ENCODE data around the gene ATP5F1B. TPM values are rescaled to one million over a fixed set of nuclear protein-coding genes. Genes with fewer than 3 reads are reported as not detected.

The ATP5F1B gene
- polyA plus RNA-seq, 1 of the 3 experiments (the other 2 are of a cell fraction): 762 TPM

DNA sequence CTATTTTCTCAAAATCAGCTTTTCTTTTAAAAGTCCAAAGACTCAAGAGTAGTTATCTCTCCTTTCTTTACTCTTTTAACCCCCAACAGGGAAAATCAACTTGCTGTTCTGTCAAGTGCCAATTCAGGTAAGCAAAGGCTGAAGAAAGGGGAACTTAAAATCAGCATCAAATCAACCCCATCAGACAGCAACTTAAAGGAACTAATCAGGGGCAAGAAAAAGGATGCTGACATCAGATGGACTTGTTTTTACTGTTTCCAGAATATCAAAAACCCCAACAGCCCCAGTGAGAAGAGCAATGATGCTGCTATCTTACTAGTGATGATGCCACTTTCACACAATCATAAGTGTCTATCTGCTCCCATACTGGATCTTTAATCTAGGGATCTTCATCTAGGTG, 19.1 kb downstream of the ATP5F1B start:
- Histone ChIP-seq H4K20me1 (ENCODE audit: insufficient read depth) (peaks cover 80% of the 10 kb centered on the region), H3F3A (replicated peaks; ENCODE audit: insufficient read depth) (peaks cover 17% of the 10 kb centered on the region), H3K4me2 (no peak overlapping the region), H3K9me3 (no peaks in the 10 kb centered on the region), H3K9me2 (no peaks in the 10 kb centered on the region), H3K9ac (no peak overlapping the region), H3K4me3 (ENCODE audit: low read depth in 2 of 2, low read length in 1 of 2) (no peak overlapping the region), H3K27ac (ENCODE audit: low read depth in 2 of 2, low read length in 1 of 2) (no peak overlapping the region), H3K36me3 (replicated peaks in 1 of 2; ENCODE audit: control insufficient read depth in 1 of 2, insufficient read depth in 2 of 2, low read length in 1 of 2) (peaks cover 19 to 35% of the 10 kb centered on the region in 2 experiments), H2AFZ (ENCODE audit: low read depth) (no peak overlapping the region), H3K79me2 (ENCODE audit: insufficient read depth) (peaks cover 88% of the 10 kb centered on the region), H3K4me1 (ENCODE audit: control insufficient read depth in 1 of 2, insufficient read depth in 2 of 2, low read depth in 1 of 2, low read length in 1 of 2) (peaks cover 0 to 12% of the 10 kb centered on the region in 2 experiments; a peak in 3 of 4 replicates), H3K27me3 (ENCODE audit: insufficient read depth) (no peaks in the 10 kb centered on the region)
- DNase-seq: no peak
- TF ChIP-seq, protein P1, sequence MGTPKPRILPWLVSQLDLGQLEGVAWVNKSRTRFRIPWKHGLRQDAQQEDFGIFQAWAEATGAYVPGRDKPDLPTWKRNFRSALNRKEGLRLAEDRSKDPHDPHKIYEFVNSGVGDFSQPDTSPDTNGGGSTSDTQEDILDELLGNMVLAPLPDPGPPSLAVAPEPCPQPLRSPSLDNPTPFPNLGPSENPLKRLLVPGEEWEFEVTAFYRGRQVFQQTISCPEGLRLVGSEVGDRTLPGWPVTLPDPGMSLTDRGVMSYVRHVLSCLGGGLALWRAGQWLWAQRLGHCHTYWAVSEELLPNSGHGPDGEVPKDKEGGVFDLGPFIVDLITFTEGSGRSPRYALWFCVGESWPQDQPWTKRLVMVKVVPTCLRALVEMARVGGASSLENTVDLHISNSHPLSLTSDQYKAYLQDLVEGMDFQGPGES (IDR thresholded peaks at IDR 0.05; ENCODE audit: low read depth, low read length): no peak
- TF ChIP-seq EZH2phosphoT487 (IDR thresholded peaks at IDR 0.05; ENCODE audit: borderline replicate concordance, low read depth) (no peak), MEF2A (IDR thresholded peaks at IDR 0.05; ENCODE audit: borderline replicate concordance, low read depth) (no peak), MXI1 (IDR thresholded peaks at IDR 0.05; ENCODE audit: low read depth, low read length) (no peak), FOXM1 (IDR thresholded peaks at IDR 0.05; ENCODE audit: low read depth) (no peak), RXRA (IDR thresholded peaks at IDR 0.05; ENCODE audit: borderline replicate concordance, low read depth) (no peak), CHD2 (IDR thresholded peaks at IDR 0.05; ENCODE audit: low read length, partially characterized antibody) (no peak), EP300 (IDR thresholded peaks at IDR 0.05; ENCODE audit: borderline replicate concordance in 1 of 2, low read depth in 1 of 2, low read length in 1 of 2) (no peak), GABPA (IDR thresholded peaks at IDR 0.05; ENCODE audit: low read depth) (no peak)
- TF ChIP-seq, protein P2, sequence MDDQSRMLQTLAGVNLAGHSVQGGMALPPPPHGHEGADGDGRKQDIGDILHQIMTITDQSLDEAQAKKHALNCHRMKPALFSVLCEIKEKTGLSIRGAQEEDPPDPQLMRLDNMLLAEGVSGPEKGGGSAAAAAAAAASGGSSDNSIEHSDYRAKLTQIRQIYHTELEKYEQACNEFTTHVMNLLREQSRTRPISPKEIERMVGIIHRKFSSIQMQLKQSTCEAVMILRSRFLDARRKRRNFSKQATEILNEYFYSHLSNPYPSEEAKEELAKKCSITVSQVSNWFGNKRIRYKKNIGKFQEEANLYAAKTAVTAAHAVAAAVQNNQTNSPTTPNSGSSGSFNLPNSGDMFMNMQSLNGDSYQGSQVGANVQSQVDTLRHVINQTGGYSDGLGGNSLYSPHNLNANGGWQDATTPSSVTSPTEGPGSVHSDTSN (IDR thresholded peaks at IDR 0.05): no peak
- TF ChIP-seq, protein P3, sequence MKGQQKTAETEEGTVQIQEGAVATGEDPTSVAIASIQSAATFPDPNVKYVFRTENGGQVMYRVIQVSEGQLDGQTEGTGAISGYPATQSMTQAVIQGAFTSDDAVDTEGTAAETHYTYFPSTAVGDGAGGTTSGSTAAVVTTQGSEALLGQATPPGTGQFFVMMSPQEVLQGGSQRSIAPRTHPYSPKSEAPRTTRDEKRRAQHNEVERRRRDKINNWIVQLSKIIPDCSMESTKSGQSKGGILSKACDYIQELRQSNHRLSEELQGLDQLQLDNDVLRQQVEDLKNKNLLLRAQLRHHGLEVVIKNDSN (IDR thresholded peaks at IDR 0.05; ENCODE audit: borderline replicate concordance, low read depth): no peak
- ChIA-PET CTCF (interaction anchor here (0.7 to 3.3 kb wide), 7 partner anchors 9 to 113 kb away, joined by 3 to 26 read pairs (median 4); no protein-coding TSS in a partner anchor), POLR2A (no interaction called here)

DNA sequence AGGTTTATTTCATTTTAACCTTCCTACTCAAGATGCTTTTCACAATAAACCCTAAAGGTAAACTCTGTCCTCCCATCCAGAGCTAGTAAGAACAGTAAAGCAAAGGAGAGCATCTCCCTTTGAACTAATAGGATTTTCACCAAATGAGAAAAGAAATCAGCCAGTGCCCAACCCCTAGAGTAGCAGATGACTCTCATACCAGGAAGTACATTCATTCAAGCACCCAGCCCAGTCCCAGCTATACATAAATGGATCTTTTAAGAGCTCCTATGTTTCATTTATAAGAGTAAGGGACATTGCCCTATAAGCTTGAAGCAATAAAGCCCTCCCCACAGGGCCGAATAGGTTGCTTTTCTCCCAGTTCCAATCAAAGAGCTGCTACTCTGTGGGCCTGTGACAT, 23.2 kb downstream of the ATP5F1B start:
- peaks cover 31 to 64% of the 10 kb centered on the region in 2 experiments for H3K36me3 ChIP-seq (replicated peaks in 1 of 2; ENCODE audit: control insufficient read depth in 1 of 2, insufficient read depth in 2 of 2, low read length in 1 of 2)
- H3K9me2 ChIP-seq: no peaks in the 10 kb centered on the region
- POLR2A ChIA-PET: no interaction called here
- DNase-seq: no peak
- H2AFZ ChIP-seq (ENCODE audit: low read depth): no peak overlapping the region
- H3K4me1 ChIP-seq (ENCODE audit: control insufficient read depth in 1 of 2, insufficient read depth in 2 of 2, low read depth in 1 of 2, low read length in 1 of 2): no peaks in the 10 kb centered on the region
- 91% methylated on average over 1 of the region's 1 CpG for WGBS (ENCODE audit: low lambda C conversion rate)
- peaks cover 4% of the 10 kb centered on the region for H3F3A ChIP-seq (replicated peaks; ENCODE audit: insufficient read depth)
- H3K4me2 ChIP-seq: no peak overlapping the region
- peaks cover 95% of the 10 kb centered on the region for H4K20me1 ChIP-seq (ENCODE audit: insufficient read depth)
- no peaks in the 10 kb centered on the region for H3K9me3 ChIP-seq
- H3K27ac ChIP-seq (ENCODE audit: low read depth in 2 of 2, low read length in 1 of 2): no peak overlapping the region
- no peaks in the 10 kb centered on the region for H3K27me3 ChIP-seq (ENCODE audit: insufficient read depth)
- H3K79me2 ChIP-seq (ENCODE audit: insufficient read depth): peaks cover 100% of the 10 kb centered on the region
- no peak overlapping the region for H3K4me3 ChIP-seq (ENCODE audit: low read depth in 2 of 2, low read length in 1 of 2)
- CTCF ChIA-PET: interaction anchor here (0.8 to 4.8 kb wide), 3 partner anchors 13 to 50 kb away, joined by 4 to 35 read pairs (median 4); no protein-coding TSS in a partner anchor
- H3K9ac ChIP-seq: no peak overlapping the region
- no peak for TF ChIP-seq YY1 (IDR thresholded peaks at IDR 0.05; ENCODE audit: low read depth)
- TF ChIP-seq FOSL2 (IDR thresholded peaks at IDR 0.05; ENCODE audit: borderline replicate concordance, low read depth): no peak
- TF ChIP-seq RFX5 (IDR thresholded peaks at IDR 0.05; ENCODE audit: low read length): no peak
- TF ChIP-seq RCOR1 (IDR thresholded peaks at IDR 0.05; ENCODE audit: low read length): no peak
- TF ChIP-seq TCF12 (IDR thresholded peaks at IDR 0.05): no peak
- TF ChIP-seq FOXM1 (IDR thresholded peaks at IDR 0.05; ENCODE audit: low read depth): no peak
- TF ChIP-seq SIN3A (IDR thresholded peaks at IDR 0.05; ENCODE audit: borderline replicate concordance, low read depth, low read length): no peak
- TF ChIP-seq GABPA (IDR thresholded peaks at IDR 0.05; ENCODE audit: low read depth): no peak
- TF ChIP-seq NFIC (IDR thresholded peaks at IDR 0.05; ENCODE audit: borderline replicate concordance): no peak
- TF ChIP-seq, protein P3 (IDR thresholded peaks at IDR 0.05; ENCODE audit: borderline replicate concordance, low read depth): no peak
- TF ChIP-seq JUND (IDR thresholded peaks at IDR 0.05): no peak
- no peak for TF ChIP-seq MXI1 (IDR thresholded peaks at IDR 0.05; ENCODE audit: low read depth, low read length)
- TF ChIP-seq GATA2 (CRISPR knock-in tag; IDR thresholded peaks at IDR 0.05): no peak
- no peak for TF ChIP-seq EP300 (IDR thresholded peaks at IDR 0.05; ENCODE audit: borderline replicate concordance in 1 of 2, low read depth in 1 of 2, low read length in 1 of 2)
- TF ChIP-seq, protein P4, sequence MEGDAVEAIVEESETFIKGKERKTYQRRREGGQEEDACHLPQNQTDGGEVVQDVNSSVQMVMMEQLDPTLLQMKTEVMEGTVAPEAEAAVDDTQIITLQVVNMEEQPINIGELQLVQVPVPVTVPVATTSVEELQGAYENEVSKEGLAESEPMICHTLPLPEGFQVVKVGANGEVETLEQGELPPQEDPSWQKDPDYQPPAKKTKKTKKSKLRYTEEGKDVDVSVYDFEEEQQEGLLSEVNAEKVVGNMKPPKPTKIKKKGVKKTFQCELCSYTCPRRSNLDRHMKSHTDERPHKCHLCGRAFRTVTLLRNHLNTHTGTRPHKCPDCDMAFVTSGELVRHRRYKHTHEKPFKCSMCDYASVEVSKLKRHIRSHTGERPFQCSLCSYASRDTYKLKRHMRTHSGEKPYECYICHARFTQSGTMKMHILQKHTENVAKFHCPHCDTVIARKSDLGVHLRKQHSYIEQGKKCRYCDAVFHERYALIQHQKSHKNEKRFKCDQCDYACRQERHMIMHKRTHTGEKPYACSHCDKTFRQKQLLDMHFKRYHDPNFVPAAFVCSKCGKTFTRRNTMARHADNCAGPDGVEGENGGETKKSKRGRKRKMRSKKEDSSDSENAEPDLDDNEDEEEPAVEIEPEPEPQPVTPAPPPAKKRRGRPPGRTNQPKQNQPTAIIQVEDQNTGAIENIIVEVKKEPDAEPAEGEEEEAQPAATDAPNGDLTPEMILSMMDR (IDR thresholded peaks at IDR 0.05): no peak
